GM23338 (cell line): Measurements from ENCODE around the gene ZNF678. TPM values are rescaled to one million over a fixed set of nuclear protein-coding genes. Genes with fewer than 3 reads are reported as not detected.

Source experiments
- ATAC-seq: fragments of 200-7000 bp; cut with Tn5 transposase; 3 replicates; pipeline ENCODE4 v1.9.1; 2020
- DNase-seq: peaks from one replicate; pipeline ENCODE4 v3.0.0-alpha.2; 2015; ENCODE audit warnings: low spot score
- H2AFZ ChIP-seq: fragments of 200-600 bp; sonication (generic); 2 replicates; pipeline ENCODE4 v1.8.0; 2016; ENCODE audit warnings: antibody characterized with exemption, mild to moderate bottlenecking, moderate library complexity
- H3F3A ChIP-seq: fragments of 200-600 bp; sonication (generic); replicated peaks from 2 replicates; pipeline ENCODE4 v1.8.0; 2017; ENCODE audit warnings: antibody characterized with exemption, mixed run types, low read depth
- H3K27ac ChIP-seq: fragments of 200-600 bp; sonication (generic); 2 replicates; pipeline ENCODE4 v1.6.1; 2016; ENCODE audit warnings: low read depth
- H3K27me3 ChIP-seq: fragments of 200-600 bp; sonication (generic); 2 replicates; pipeline ENCODE4 v1.8.0; 2016; ENCODE audit warnings: mild to moderate bottlenecking, mixed run types, moderate library complexity; ENCODE audit not compliant: insufficient read depth
- H3K36me3 ChIP-seq: fragments of 200-600 bp; sonication (generic); 2 replicates; pipeline ENCODE4 v1.8.0; 2016; ENCODE audit warnings: mild to moderate bottlenecking; ENCODE audit not compliant: insufficient read depth
- H3K4me1 ChIP-seq: fragments of 200-600 bp; sonication (generic); 2 replicates; pipeline ENCODE4 v1.8.0; 2016; ENCODE audit warnings: mild to moderate bottlenecking, moderate library complexity; ENCODE audit not compliant: insufficient read depth
- H3K4me2 ChIP-seq: fragments of 200-600 bp; sonication (generic); 2 replicates; pipeline ENCODE4 v1.7.1; 2017; ENCODE audit warnings: mixed run types
- H3K4me3 ChIP-seq: fragments of 200-600 bp; sonication (generic); 2 replicates; pipeline ENCODE4 v1.6.1; 2016; ENCODE audit warnings: mixed run types
- H3K79me2 ChIP-seq: fragments of 200-600 bp; sonication (generic); replicated peaks from 2 replicates; pipeline ENCODE4 v1.8.0; 2017; ENCODE audit warnings: mild to moderate bottlenecking; ENCODE audit not compliant: insufficient read depth
- H3K9me2 ChIP-seq: fragments of 200-600 bp; sonication (generic); 2 replicates; pipeline ENCODE4 v1.8.0; 2017; ENCODE audit not compliant: insufficient read depth
- H4K20me1 ChIP-seq: fragments of 200-600 bp; sonication (generic); replicated peaks from 2 replicates; pipeline ENCODE4 v1.8.0; 2017; ENCODE audit warnings: mild to moderate bottlenecking; ENCODE audit not compliant: insufficient read depth
- H3K27ac Mint-ChIP-seq: 2 replicates; pipeline ENCODE4 v1.8.0; 2020; ENCODE audit warnings: inconsistent platforms, mild to moderate bottlenecking, moderate library complexity, mixed read lengths
- H3K27me3 Mint-ChIP-seq: 3 replicates; pipeline ENCODE4 v1.8.0; 2022; ENCODE audit warnings: low read depth, mild to moderate bottlenecking, moderate library complexity, mixed read lengths, inconsistent platforms; ENCODE audit not compliant: insufficient read depth, poor library complexity
- H3K36me3 Mint-ChIP-seq: 3 replicates; pipeline ENCODE4 v1.8.0; 2021; ENCODE audit warnings: low read depth, mild to moderate bottlenecking, inconsistent platforms, moderate library complexity, mixed read lengths
- H3K4me1 Mint-ChIP-seq: 3 replicates; pipeline ENCODE4 v1.8.0; 2020; ENCODE audit warnings: mild to moderate bottlenecking, inconsistent platforms, mixed read lengths
- H3K4me3 Mint-ChIP-seq: 3 replicates; pipeline ENCODE4 v1.8.0; 2021; ENCODE audit warnings: moderate library complexity, mild to moderate bottlenecking, inconsistent platforms, mixed read lengths
- H3K9me3 Mint-ChIP-seq: 3 replicates; pipeline ENCODE4 v1.8.0; 2020; ENCODE audit warnings: moderate library complexity, mild to moderate bottlenecking, inconsistent platforms, mixed read lengths
- ETS1 ChIP-seq: IDR thresholded peaks from 2 replicates; pipeline ENCODE4 v1.6.1; 2016; ENCODE audit warnings: antibody characterized with exemption
- ZNF462 ChIP-seq: fragments of 250-450 bp; sonication (Bioruptor Pico); IDR thresholded peaks from 2 replicates; pipeline ENCODE4 v1.5.0; 2020; ENCODE audit warnings: mild to moderate bottlenecking, moderate library complexity
- polyA plus RNA-seq: library from polyadenylated mRNA; unstranded; fragments of >200 nt; fragmentation: Nextera tagmentation; extraction: Ambion mirVana; gene quantifications from 2 replicates; pipeline ENCODE4 v1.2.1, GENCODE V29; 2016
- total RNA-seq: library from RNA; depleted of rRNA; stranded (reverse); fragments of >200 nt; shearing (Covaris generic); gene quantifications from 2 replicates; pipeline ENCODE4 v1.2.3, GENCODE V29; 2014
- TF ChIP-seq, protein P1 (sequence below): IDR thresholded peaks from one replicate; pipeline ENCODE4 v1.6.1; 2018; ENCODE audit warnings: antibody characterized with exemption; ENCODE audit not compliant: unreplicated experiment

The ZNF678 gene
- total and polyA plus RNA-seq, 2 experiments from 2014 or later: 8.6 to 60.0 TPM

GRCh38 chr1:227574926-227575325 lies 11.6 kb downstream of the ZNF678 start:
- Mint-ChIP-seq H3K9me3 (peaks cover 24% of the 10 kb centered on the region), H3K4me1 (peaks cover 14% of the 10 kb centered on the region; the same call in 2 of the 3 replicates), H3K27me3 (no peaks in the 10 kb centered on the region), H3K27ac (no peak overlapping the region), H3K4me3 (no peak overlapping the region), H3K36me3 (peaks cover 43% of the 10 kb centered on the region)
- no peak overlapping the region for H2AFZ ChIP-seq
- H4K20me1 ChIP-seq: peaks cover 33% of the 10 kb centered on the region
- H3F3A ChIP-seq: no peaks in the 10 kb centered on the region
- no peaks in the 10 kb centered on the region for H3K9me2 ChIP-seq
- H3K36me3 ChIP-seq: no peaks in the 10 kb centered on the region
- ATAC-seq: no peak
- DNase-seq: no peak
- peaks cover 99% of the 10 kb centered on the region for H3K79me2 ChIP-seq
- peaks cover 20% of the 10 kb centered on the region for H3K4me1 ChIP-seq
- no peaks in the 10 kb centered on the region for H3K27me3 ChIP-seq
- TF ChIP-seq ZNF462 (CRISPR knock-in tag): no peak
- TF ChIP-seq ETS1: no peak
- TF ChIP-seq, protein P1, sequence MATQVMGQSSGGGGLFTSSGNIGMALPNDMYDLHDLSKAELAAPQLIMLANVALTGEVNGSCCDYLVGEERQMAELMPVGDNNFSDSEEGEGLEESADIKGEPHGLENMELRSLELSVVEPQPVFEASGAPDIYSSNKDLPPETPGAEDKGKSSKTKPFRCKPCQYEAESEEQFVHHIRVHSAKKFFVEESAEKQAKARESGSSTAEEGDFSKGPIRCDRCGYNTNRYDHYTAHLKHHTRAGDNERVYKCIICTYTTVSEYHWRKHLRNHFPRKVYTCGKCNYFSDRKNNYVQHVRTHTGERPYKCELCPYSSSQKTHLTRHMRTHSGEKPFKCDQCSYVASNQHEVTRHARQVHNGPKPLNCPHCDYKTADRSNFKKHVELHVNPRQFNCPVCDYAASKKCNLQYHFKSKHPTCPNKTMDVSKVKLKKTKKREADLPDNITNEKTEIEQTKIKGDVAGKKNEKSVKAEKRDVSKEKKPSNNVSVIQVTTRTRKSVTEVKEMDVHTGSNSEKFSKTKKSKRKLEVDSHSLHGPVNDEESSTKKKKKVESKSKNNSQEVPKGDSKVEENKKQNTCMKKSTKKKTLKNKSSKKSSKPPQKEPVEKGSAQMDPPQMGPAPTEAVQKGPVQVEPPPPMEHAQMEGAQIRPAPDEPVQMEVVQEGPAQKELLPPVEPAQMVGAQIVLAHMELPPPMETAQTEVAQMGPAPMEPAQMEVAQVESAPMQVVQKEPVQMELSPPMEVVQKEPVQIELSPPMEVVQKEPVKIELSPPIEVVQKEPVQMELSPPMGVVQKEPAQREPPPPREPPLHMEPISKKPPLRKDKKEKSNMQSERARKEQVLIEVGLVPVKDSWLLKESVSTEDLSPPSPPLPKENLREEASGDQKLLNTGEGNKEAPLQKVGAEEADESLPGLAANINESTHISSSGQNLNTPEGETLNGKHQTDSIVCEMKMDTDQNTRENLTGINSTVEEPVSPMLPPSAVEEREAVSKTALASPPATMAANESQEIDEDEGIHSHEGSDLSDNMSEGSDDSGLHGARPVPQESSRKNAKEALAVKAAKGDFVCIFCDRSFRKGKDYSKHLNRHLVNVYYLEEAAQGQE: no peak
- H3K27ac ChIP-seq: no peak overlapping the region; the same call in 1 of the 2 replicates
- no peak overlapping the region for H3K4me3 ChIP-seq
- no peak overlapping the region for H3K4me2 ChIP-seq
